ENCODE results near the gene TMEM81. TPM values are rescaled to one million over a fixed set of nuclear protein-coding genes. Genes with fewer than 3 reads are reported as not detected.

The TMEM81 gene
- total and polyA plus RNA-seq, 2 experiments from 2014 or later: 3.6 to 4.5 TPM

- no peaks in the 10 kb centered on the region for H3K79me2 ChIP-seq (replicated peaks; ENCODE audit: insufficient read depth)
- H3K4me3 Mint-ChIP-seq: no peak overlapping the region
- no peaks in the 10 kb centered on the region for H3K9me2 ChIP-seq (ENCODE audit: insufficient read depth)
- no peaks in the 10 kb centered on the region for H3K4me1 ChIP-seq (ENCODE audit: insufficient read depth)
- no peak overlapping the region for H3K4me2 ChIP-seq
- no peaks in the 10 kb centered on the region for H4K20me1 ChIP-seq (replicated peaks; ENCODE audit: insufficient read depth)
- peaks cover 9% of the 10 kb centered on the region for H3K27me3 Mint-ChIP-seq (ENCODE audit: insufficient read depth, low read depth, poor library complexity)
- H3K9me3 Mint-ChIP-seq: no peaks in the 10 kb centered on the region
- no peak overlapping the region for H2AFZ ChIP-seq
- no peaks in the 10 kb centered on the region for H3K36me3 ChIP-seq (ENCODE audit: insufficient read depth)
- TF ChIP-seq ETS1 (IDR thresholded peaks at IDR 0.05) (no peak), STAT1 (IDR thresholded peaks at IDR 0.05; ENCODE audit: unreplicated experiment) (no peak), CTCF (conservative IDR thresholded peaks at IDR 0.05; ENCODE audit: low read depth in 2 of 2) (no peak), JUNB (IDR thresholded peaks at IDR 0.05; ENCODE audit: unreplicated experiment) (no peak), REST (IDR thresholded peaks at IDR 0.05; ENCODE audit: unreplicated experiment) (no peak), NANOG (IDR thresholded peaks at IDR 0.05; ENCODE audit: borderline replicate concordance) (no peak), EZH2 (IDR thresholded peaks at IDR 0.05; ENCODE audit: low read depth, unreplicated experiment) (no peak), ZNF114 (CRISPR knock-in tag; IDR thresholded peaks at IDR 0.05) (no peak), EZH2phosphoT487 (IDR thresholded peaks at IDR 0.05; ENCODE audit: unreplicated experiment) (no peak), POLR2AphosphoS5 (IDR thresholded peaks at IDR 0.05; ENCODE audit: low read depth) (no peak), ZNF331 (CRISPR knock-in tag; IDR thresholded peaks at IDR 0.05; ENCODE audit: low read depth) (no peak), CREB1 (CRISPR knock-in tag; IDR thresholded peaks at IDR 0.05; ENCODE audit: low read depth) (no peak), ZNF462 (CRISPR knock-in tag; IDR thresholded peaks at IDR 0.05) (no peak)
- H3K4me3 ChIP-seq: no peak overlapping the region
- no peak for DNase-seq (ENCODE audit: low spot score)
- H3K27ac ChIP-seq (ENCODE audit: low read depth): no peak overlapping the region
- ATAC-seq: no peak
- H3F3A ChIP-seq (replicated peaks; ENCODE audit: low read depth): no peaks in the 10 kb centered on the region
- H3K27me3 ChIP-seq (ENCODE audit: insufficient read depth): no peaks in the 10 kb centered on the region
- H3K36me3 Mint-ChIP-seq (ENCODE audit: low read depth): no peaks in the 10 kb centered on the region
- H3K4me1 Mint-ChIP-seq: peaks cover 14% of the 10 kb centered on the region
- no peak overlapping the region for H3K27ac Mint-ChIP-seq
Observed at GRCh38 chr1:205062319-205062718, 21.9 kb downstream of the TMEM81 start.
